CD4-positive, alpha-beta T cell (primary cell): Measurements from ENCODE around the gene IFIT1. TPM values are rescaled to one million over a fixed set of nuclear protein-coding genes. Genes with fewer than 3 reads are reported as not detected.

Source experiments
- ATAC-seq: fragments of 200-7000 bp; cut with Tn5 transposase; one replicate; pipeline ENCODE4 v1.10.0; 2022; ENCODE audit warnings: mild to moderate bottlenecking; ENCODE audit not compliant: poor library complexity
- CTCF ChIA-PET: fragments of 350-600 bp; sonication (Branson Sonifier 250); formaldehyde crosslinking; loops from one replicate; lab custom pipeline; 2021; ENCODE audit warnings: antibody characterized with exemption, inconsistent platforms; lab: Charles Lee
- POLR2A ChIA-PET: fragments of 350-600 bp; sonication (Branson Sonifier 250); formaldehyde crosslinking; loops from one replicate; lab custom pipeline; 2021; ENCODE audit warnings: antibody characterized with exemption, inconsistent platforms; lab: Charles Lee
- DNase-seq, 14 experiments: peaks; one replicate each; pipeline ENCODE4 v3.0.0-alpha.2; 2013 to 2020; ENCODE audit warnings: mixed read lengths in 2 of 14
- H3K27ac ChIP-seq, 2 donors: one replicate each; pipeline versions ENCODE4 v1.5.1 to v1.7.0; 2013; ENCODE audit warnings: low read length in 2 of 2, low read depth in 1 of 2, mild to moderate bottlenecking in 1 of 2
- H3K27me3 ChIP-seq, 2 experiments: 1 replicate in 1 of 2; 2 replicates in 1 of 2; pipeline versions ENCODE4 v1.6.1 to v1.7.0; 2013; ENCODE audit warnings: low read length in 2 of 2, control low read depth in 1 of 2, mild to moderate bottlenecking in 1 of 2, moderate library complexity in 1 of 2; ENCODE audit not compliant: insufficient read depth in 2 of 2, control insufficient read depth in 1 of 2
- H3K36me3 ChIP-seq: one replicate; pipeline ENCODE4 v1.6.1; 2013; ENCODE audit warnings: low read length, control low read depth; ENCODE audit not compliant: insufficient read depth
- H3K4me1 ChIP-seq: one replicate; pipeline ENCODE4 v1.6.1; 2013; ENCODE audit warnings: low read length, control low read depth; ENCODE audit not compliant: insufficient read depth
- H3K4me3 ChIP-seq: one replicate; pipeline ENCODE4 v1.5.1; 2013; ENCODE audit warnings: mild to moderate bottlenecking, low read length, moderate library complexity
- H3K9me3 ChIP-seq, 2 experiments: 1 replicate in 1 of 2; 2 replicates in 1 of 2; pipeline versions ENCODE4 v1.6.1 to v1.7.0; 2013; ENCODE audit warnings: low read length in 2 of 2, mild to moderate bottlenecking in 2 of 2, control low read depth in 1 of 2, moderate library complexity in 1 of 2; ENCODE audit not compliant: control insufficient read depth in 1 of 2, insufficient read depth in 1 of 2
- H3K27ac Mint-ChIP-seq: one replicate; pipeline ENCODE4 v1.8.0; 2020; ENCODE audit warnings: mixed read lengths
- H3K27me3 Mint-ChIP-seq: one replicate; pipeline ENCODE4 v1.8.0; 2021; ENCODE audit warnings: mixed read lengths
- H3K36me3 Mint-ChIP-seq: one replicate; pipeline ENCODE4 v1.8.0; 2021; ENCODE audit warnings: low read depth, mixed read lengths
- H3K4me1 Mint-ChIP-seq: one replicate; pipeline ENCODE4 v1.8.0; 2021; ENCODE audit warnings: low read depth, mixed read lengths
- H3K4me3 Mint-ChIP-seq: one replicate; pipeline ENCODE4 v1.8.0; 2020; ENCODE audit warnings: mild to moderate bottlenecking, mixed read lengths
- H3K9me3 Mint-ChIP-seq: one replicate; pipeline ENCODE4 v1.8.0; 2020; ENCODE audit warnings: mixed read lengths
- CTCF ChIP-seq: fragments of 200-600 bp; IDR thresholded peaks from one replicate; pipeline ENCODE4 v1.8.0; 2022; ENCODE audit warnings: antibody characterized with exemption, mild to moderate bottlenecking
- intact Hi-C, 2 experiments: fragments of 100-400 bp; cut with DNase I in 1 of 2; cut with micrococcal nuclease in 1 of 2; formaldehyde crosslinking; loops; one replicate each; pipeline versions ENCODE4 v1.15.1 to v1.9.0; 2023 to 2025; cut with DNase I, micrococcal nuclease
- total RNA-seq, 174 experiments: library from RNA in 2 of 174; stranded (reverse) in 2 of 174; gene quantifications; one replicate each; pipeline ENCODE4 v1.2.3 and lab custom pipeline; 2021 to 2026

Gene IFIT1
- total RNA-seq, 2 experiments from 2014 or later = 5.1 to 6.2 TPM

DNA sequence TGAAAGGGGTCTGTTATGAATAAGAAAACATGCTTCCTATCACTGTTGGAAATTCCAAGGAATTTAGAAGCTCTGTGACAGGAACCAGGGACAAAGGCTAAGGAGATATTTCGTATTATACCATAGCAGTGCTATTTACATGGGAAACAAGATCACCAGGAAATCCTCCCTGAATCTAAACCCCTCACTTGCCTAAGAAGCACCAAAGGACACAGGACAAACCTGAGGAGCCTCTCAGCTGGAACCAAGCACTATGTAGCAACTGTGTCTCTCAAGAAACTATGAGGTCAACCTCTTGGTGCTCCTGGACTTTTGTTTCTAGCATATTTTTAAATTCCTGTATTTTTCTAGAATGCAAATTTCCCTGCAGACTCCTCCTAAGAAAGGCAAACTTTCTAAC lies 35.3 kb upstream of the IFIT1 start:
- ATAC-seq (no peak), DNase-seq (no peak)
- Histone ChIP-seq H3K9me3 (no peaks in the 10 kb centered on the region), H3K27ac (no peak overlapping the region), H3K4me3 (no peak overlapping the region), H3K36me3 (no peaks in the 10 kb centered on the region), H3K27me3 (no peaks in the 10 kb centered on the region), H3K4me1 (no peaks in the 10 kb centered on the region)
- ChIA-PET CTCF (no interaction called here), POLR2A (no interaction called here)
- Mint-ChIP-seq H3K36me3 (no peaks in the 10 kb centered on the region), H3K27ac (no peak overlapping the region), H3K27me3 (no peaks in the 10 kb centered on the region), H3K4me3 (no peak overlapping the region), H3K4me1 (no peaks in the 10 kb centered on the region), H3K9me3 (no peaks in the 10 kb centered on the region)
- intact Hi-C loops = no loop called here
- TF ChIP-seq CTCF = no peak

DNA sequence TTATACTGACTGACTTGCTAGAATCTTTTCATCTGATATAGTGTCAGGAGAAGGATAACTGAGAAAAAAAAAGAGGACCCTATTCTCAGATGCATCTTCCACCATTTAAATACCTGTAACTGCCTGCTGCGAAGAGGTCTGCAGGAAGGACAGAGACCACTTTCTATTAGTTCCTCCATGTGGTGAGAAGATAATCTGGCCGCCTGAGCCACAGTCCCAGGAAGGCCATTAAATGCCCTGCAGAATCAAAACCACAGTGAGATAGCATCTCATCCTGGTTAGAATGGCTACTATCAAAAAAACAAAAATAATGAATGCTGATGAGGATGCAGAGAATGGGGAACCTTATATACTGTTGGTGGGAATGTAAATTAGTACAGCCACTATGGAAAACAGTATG lies 34.4 kb upstream of the IFIT1 start:
- H3K4me1 Mint-ChIP-seq = no peaks in the 10 kb centered on the region
- no peaks in the 10 kb centered on the region for H3K36me3 ChIP-seq
- H3K36me3 Mint-ChIP-seq = no peaks in the 10 kb centered on the region
- no peaks in the 10 kb centered on the region for H3K27me3 Mint-ChIP-seq
- ChIA-PET POLR2A (interaction anchor here (1.6 kb wide), 1 partner anchor 56 kb away, joined by 3 read pairs; the partner anchor contains the start of gene IFIT2), CTCF (no interaction called here)
- no peaks in the 10 kb centered on the region for H3K4me1 ChIP-seq
- no peak overlapping the region for H3K4me3 Mint-ChIP-seq
- ATAC-seq (no peak), DNase-seq (no peak)
- intact Hi-C loops = no loop called here
- no peaks in the 10 kb centered on the region for H3K9me3 Mint-ChIP-seq
- no peaks in the 10 kb centered on the region for H3K9me3 ChIP-seq
- H3K27ac Mint-ChIP-seq = no peak overlapping the region
- no peak overlapping the region for H3K4me3 ChIP-seq
- TF ChIP-seq CTCF = no peak
- no peak overlapping the region for H3K27ac ChIP-seq
- H3K27me3 ChIP-seq = no peaks in the 10 kb centered on the region

- DNase-seq (no peak), ATAC-seq (no peak)
- no peak overlapping the region for H3K4me3 ChIP-seq
- no peaks in the 10 kb centered on the region for H3K27me3 Mint-ChIP-seq
- H3K9me3 Mint-ChIP-seq = no peaks in the 10 kb centered on the region
- ChIA-PET POLR2A (no interaction called here), CTCF (no interaction called here)
- no peaks in the 10 kb centered on the region for H3K27me3 ChIP-seq
- H3K36me3 Mint-ChIP-seq = no peaks in the 10 kb centered on the region
- H3K9me3 ChIP-seq = no peaks in the 10 kb centered on the region
- H3K4me1 ChIP-seq = no peaks in the 10 kb centered on the region
- no peaks in the 10 kb centered on the region for H3K36me3 ChIP-seq
- H3K27ac Mint-ChIP-seq = no peak overlapping the region
- no peak overlapping the region for H3K27ac ChIP-seq
- H3K4me3 Mint-ChIP-seq = no peak overlapping the region
- peaks cover 4% of the 10 kb centered on the region for H3K4me1 Mint-ChIP-seq
- intact Hi-C loops = no loop called here
- no peak for TF ChIP-seq CTCF
Measured at GRCh38 chr10:89360157-89360556, 32.3 kb upstream of the IFIT1 start.
